NCI-H1930 (cell line): ENCODE data around the gene STAM.
"Not testable (repeated sequence)": the region's sequence is repeated elsewhere in the genome, so short reads cannot be mapped to it uniquely, and the experiment has no call there.

ENCODE experiments used
- DNase-seq, 2 experiments: peaks; one replicate each; lab custom pipeline; 2025; lab: John Stamatoyannopoulos, UW

The STAM gene

GRCh38 chr10:17676919-17677318 lies 33.0 kb downstream of the STAM start:
- no peak for DNase-seq

GRCh38 chr10:17682236-17682946 lies 38.4 kb downstream of the STAM start:
- DNase-seq: no peak

GRCh38 chr10:17683541-17683940 lies 39.6 kb downstream of the STAM start:
- no peak for DNase-seq

GRCh38 chr10:17684537-17684936 lies 40.6 kb downstream of the STAM start:
- DNase-seq: no peak

GRCh38 chr10:17685233-17685840 lies 41.4 kb downstream of the STAM start:
- no peak for DNase-seq

- DNase-seq: no peak
These were observed 43.3 kb downstream of the STAM start for GRCh38 chr10:17687117-17687831.

GRCh38 chr10:17689137-17689536 lies 45.2 kb downstream of the STAM start:
- DNase-seq: no peak

- DNase-seq: no peak
These were observed 49.1 kb downstream of the STAM start for GRCh38 chr10:17693009-17693408.

GRCh38 chr10:17698696-17699095 lies 54.7 kb downstream of the STAM start:
- DNase-seq: no peak

GRCh38 chr10:17701301-17701700 lies 57.4 kb downstream of the STAM start:
- DNase-seq: no peak

GRCh38 chr10:17703706-17704105 lies 59.8 kb downstream of the STAM start:
- no peak for DNase-seq

GRCh38 chr10:17708821-17709220 lies 64.9 kb downstream of the STAM start:
- no peak for DNase-seq

- DNase-seq: no peak
These were observed 65.5 kb downstream of the STAM start for GRCh38 chr10:17709492-17709891.

GRCh38 chr10:17710181-17710580 lies 66.2 kb downstream of the STAM start:
- DNase-seq: no peak

- DNase-seq: no peak
These were observed 68.1 kb downstream of the STAM start for GRCh38 chr10:17712053-17712452.

GRCh38 chr10:17712717-17713471 lies 68.9 kb downstream of the STAM start:
- no peak for DNase-seq

- no peak for DNase-seq
These were observed 69.8 kb downstream of the STAM start for GRCh38 chr10:17713758-17714157.

GRCh38 chr10:17716161-17716560 lies 72.2 kb downstream of the STAM start:
- DNase-seq: no peak

GRCh38 chr10:17722317-17723014 lies 78.5 kb downstream of the STAM start:
- DNase-seq: not testable (repeated sequence)

GRCh38 chr10:17725703-17726102 lies 81.8 kb downstream of the STAM start:
- DNase-seq: no peak

GRCh38 chr10:17729630-17730029 lies 85.7 kb downstream of the STAM start:
- DNase-seq: no peak

- no peak for DNase-seq
These were observed 86.7 kb downstream of the STAM start for GRCh38 chr10:17730667-17731066.
